GM19468 (cell line): ENCODE measurements around the gene HDAC4.

Experiments
- ATAC-seq: cut with Tn5 transposase; IDR thresholded peaks from one replicate; pipeline ENCODE4 v1.9.1; 2021; ENCODE audit warnings: mild to moderate bottlenecking, moderate library complexity, moderate number of reproducible peaks; ENCODE audit not compliant: unreplicated experiment; ENCODE audit errors: extremely low read depth

The HDAC4 gene

GRCh38 chr2:239371726-239372686, 28.8 kb downstream of the HDAC4 start:
- ATAC-seq = no peak

DNA sequence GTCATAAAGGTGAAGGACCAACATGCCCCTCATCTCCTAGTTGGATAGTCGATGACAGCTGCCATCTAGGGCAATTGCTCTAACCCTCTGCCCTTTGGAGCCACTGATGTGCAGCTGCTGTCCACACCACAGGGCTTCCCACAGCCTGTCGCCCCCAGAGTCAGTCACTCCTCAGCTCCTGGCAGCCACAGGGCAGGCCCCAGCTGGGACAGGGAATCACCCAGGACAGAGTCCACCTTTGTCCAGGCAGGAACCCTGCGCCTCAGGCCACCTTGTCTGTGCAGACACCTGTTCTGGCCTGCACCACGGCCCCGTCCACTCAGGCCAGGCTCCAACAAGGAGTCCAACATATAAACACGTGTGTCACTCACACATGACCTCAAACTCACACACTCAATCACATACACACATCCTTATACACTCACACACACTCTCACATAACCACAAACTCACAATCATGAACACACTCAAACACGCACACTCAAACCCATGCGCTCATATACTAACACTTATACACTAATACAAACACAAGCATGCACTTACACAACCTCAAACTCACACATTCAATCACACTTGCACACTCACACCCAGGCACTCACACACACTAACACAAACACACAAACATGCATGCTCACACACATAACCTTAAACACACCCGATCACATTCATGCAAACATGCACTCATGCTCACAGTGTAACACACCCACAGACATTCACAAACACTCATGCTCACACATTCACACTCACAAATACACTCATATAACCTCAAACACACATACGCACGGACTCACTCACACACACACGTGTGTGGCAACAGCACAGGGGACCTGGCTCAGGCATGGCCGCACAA, 29.7 kb downstream of the HDAC4 start:
- no peak for ATAC-seq

- no peak for ATAC-seq
Observed at GRCh38 chr2:239370403-239370802, 30.4 kb downstream of the HDAC4 start.

- ATAC-seq = peak; percentile 57
Observed at GRCh38 chr2:239369631-239370161, 31.1 kb downstream of the HDAC4 start.

GRCh38 chr2:239368906-239369552, 31.8 kb downstream of the HDAC4 start:
- no peak for ATAC-seq

DNA sequence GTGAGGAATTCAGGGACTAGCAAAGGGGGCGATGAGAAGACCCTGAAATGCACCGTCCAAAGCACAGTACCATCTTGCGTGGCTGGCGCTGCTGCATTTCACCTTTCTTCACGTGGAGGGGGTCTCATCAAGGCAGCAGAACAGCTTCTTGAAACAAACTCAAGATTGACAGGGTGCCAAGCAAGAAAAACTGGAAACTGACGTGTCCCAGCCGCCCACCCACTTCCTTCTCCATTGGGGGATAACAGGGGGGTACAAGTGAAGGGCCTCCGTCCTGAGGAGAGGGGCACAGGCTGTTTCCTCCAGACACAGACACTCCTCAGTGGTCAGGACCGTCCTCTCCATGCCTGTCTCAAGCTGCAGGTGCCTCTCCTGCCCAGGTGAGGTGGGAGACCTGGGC, 32.5 kb downstream of the HDAC4 start:
- ATAC-seq = no peak

DNA sequence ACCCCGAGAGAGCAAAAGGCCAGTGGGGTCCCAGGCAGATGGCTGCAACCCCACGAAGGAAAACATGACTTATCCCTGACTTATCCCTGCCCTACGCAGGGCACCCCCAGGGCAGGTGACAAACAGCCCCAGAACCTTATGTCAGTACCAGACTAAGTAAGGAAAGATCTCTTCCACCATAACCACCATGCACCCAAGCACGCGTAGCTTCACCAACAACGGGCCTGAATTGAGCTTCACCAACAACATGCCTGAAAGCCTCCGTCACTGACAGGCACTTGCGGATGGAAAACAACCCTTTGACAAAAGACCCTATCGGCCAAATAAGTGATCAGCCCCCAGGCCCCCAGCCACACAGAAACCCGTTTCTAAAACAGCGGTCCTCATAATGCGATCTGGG, 34.1 kb downstream of the HDAC4 start:
- ATAC-seq = no peak

DNA sequence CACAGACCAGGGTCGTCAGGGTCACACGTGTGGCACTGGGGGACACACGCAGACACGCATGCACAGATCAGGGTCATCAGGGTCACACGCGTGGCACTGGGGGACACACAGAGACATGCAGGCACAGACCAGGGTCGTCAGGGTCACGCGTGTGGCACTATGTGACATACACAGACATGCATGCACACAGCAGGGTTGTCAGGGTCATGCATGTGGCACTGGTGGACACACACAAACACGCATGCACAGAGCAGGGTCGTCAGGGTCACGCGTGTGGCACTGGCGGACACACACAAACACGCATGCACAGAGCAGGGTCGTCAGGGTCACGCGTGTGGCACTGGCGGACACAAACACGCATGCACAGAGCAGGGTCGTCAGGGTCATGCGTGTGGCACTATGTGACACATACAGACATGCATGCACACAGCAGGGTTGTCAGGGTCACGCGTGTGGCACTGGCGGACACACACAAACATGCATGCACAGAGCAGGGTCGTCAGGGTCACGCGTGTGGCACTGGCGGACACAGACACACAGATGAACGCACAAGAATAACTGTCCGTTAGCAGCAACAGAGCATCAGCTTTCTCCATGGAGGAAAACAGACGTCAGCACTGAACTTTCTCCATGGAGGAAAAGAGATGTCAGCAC, 34.9 kb downstream of the HDAC4 start:
- no peak for ATAC-seq

DNA sequence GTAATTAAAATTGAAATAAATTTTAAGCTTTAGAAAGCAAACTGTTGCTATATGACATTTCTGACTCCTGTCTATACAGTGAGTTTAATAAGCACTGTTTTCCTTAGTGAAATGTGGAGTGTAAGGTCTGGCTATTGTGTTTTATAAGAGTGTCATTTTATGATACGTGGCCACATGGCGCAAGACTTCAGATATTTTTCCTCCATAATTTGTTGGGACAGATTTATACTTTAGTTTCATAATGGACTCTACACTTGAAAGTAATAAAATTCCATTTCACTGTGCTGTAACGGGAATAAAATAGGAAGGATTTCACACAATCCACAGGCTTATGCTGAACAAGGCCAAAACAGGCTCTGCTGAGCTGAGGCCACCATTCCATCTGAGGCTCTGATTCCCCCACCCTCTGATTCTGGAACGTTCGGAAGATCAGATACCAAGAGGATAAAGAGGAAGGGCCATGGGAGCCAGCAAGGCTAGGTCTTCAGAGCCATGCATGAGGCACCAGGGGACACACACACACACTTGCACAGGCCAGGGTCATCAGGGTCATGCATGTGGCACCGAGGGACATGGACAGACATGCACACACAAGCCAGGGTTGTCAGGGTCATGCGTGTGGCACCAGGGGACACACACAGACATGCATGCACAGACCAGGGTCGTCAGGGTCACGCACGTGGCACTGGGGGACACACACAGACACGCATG, 35.6 kb downstream of the HDAC4 start:
- ATAC-seq = no peak

DNA sequence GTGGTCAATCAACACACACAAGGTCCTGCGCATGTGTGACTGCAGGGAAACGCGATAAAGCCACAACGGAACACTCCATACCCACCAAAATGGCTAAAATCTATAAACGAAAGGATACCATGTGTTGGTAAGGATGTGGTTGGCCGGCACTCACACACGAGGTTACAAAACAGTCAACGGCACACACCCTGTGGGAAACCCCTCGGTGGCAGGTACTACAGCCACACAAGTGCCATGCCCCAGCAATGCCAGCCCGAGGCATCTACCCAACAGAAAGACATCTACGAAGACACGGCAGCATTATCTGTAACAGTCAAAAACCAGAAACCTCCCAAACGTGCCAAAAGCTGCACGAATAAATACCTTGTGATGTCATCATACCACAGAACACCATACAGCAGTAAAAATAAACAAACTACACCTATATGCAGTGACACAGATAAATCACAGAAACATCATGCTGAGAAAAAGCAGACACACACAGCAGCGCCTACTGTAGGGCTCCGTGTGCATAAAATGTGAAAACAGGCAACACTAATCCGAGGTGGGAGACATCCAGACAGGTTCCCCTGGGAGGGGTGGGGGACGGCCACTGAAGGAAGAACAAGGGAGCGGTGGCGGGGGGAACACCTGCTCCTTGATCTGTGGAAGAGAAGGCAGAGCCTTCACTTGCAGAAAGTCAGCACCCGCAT, 36.7 kb downstream of the HDAC4 start:
- no peak for ATAC-seq

GRCh38 chr2:239362507-239362906, 38.3 kb downstream of the HDAC4 start:
- ATAC-seq = no peak

GRCh38 chr2:239361311-239361642, 39.5 kb downstream of the HDAC4 start:
- ATAC-seq = no peak

GRCh38 chr2:239360421-239361310, 40.2 kb downstream of the HDAC4 start:
- ATAC-seq = no peak

GRCh38 chr2:239360008-239360407, 40.8 kb downstream of the HDAC4 start:
- ATAC-seq = no peak

DNA sequence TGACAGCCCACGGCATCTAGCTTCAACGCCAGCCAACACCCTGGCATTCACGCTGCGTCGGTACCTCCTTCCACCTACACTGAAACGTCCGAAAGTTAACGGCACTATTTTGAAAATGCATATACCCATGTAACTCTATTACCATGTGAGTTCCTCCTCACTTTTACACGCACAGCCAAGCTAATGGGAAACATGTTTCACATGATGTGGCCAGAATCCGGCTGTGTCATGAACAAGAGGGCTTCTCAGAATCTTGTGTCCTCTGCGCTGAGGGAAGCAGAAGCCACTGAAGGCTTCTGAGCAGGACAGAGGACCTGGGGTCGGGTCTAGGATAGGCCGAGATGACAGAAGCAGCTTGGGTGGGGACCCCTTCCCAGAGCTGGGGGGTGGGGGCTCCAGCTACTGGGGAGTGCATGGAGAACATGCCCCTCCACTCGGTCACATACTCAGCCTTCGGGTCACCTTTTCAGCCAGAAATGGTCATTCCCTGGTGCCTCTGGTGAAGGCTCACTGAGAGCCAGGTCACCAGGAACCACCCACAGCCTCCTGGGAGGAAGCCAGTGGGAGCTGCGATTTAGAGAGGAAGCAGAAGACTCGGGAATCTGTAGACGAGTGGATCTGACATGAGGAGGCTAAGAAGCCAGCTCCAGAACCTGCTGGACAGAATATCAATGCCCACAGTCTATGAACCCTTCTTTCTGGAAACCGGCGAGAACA, 41.5 kb downstream of the HDAC4 start:
- no peak for ATAC-seq

DNA sequence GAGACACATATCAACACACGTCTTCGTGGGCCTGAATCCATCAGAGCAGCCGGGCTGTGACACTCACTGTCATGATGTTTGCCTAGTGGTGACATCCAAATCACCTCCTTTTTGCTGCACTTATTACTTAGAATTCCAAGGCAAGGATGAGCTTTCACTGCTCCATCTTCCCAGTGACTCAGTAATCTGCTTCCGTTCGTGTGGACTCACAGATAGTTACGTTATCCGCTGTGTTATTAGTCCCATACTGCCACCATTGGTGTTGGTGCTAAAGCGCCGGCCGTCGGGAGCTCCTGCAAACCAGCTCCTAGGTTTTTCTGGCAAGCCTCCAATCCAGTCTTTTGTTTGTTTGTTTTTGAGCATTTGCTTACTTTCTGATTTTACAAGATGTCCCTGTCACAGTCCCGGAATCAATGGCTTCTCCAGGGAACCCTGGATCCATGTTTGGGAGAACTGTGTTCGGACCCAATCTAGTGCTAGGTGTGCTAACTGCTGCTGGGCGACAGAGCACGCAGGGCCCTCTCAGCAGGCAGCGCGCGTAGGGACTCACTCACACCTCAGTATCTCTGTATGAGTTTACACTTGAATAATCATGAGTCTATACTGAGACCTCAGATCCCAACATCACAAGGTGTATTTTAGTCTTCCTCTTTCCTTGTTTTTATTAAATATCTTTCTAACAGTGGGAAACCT, 42.6 kb downstream of the HDAC4 start:
- no peak for ATAC-seq

DNA sequence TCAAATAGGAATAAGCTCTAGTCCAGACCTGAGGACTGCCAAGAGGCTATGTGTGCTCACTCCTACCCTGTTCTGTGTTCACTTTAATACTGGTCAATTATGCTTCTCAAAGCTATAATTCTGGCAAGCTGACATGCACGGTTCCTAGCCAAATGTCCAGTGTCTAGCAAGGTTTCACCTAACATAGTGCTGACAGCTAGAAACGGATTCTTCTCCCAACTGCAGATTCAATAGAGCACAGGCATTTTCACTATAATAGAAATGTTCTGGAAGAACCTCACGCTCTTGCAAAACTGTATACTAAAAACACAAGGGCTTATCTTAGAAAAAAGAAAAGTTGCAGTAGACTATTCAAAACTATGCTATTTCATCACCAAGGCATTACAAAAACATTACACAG, 45.1 kb downstream of the HDAC4 start:
- no peak for ATAC-seq
